Smooth muscle cell (in vitro differentiated cells): ENCODE data around the gene GPT2. TPM values are rescaled to one million over a fixed set of nuclear protein-coding genes. Genes with fewer than 3 reads are reported as not detected.
A peak's percentile ranks its signal among the peaks of the same experiment; 100 is the strongest.

ENCODE experiments used
- DNase-seq: peaks from one replicate; lab custom pipeline; 2025; ENCODE audit not compliant: unreplicated experiment; lab: John Stamatoyannopoulos, UW
- H2AFZ ChIP-seq: fragments of 200-600 bp; sonication (generic); 2 replicates; pipeline ENCODE4 v1.6.0; 2016; ENCODE audit warnings: antibody characterized with exemption, low read depth, mild to moderate bottlenecking
- H3F3A ChIP-seq: fragments of 200-600 bp; sonication (generic); 2 replicates; pipeline ENCODE4 v1.6.0; 2017; ENCODE audit warnings: antibody characterized with exemption, low read depth
- H3K27ac ChIP-seq: fragments of 200-600 bp; sonication (generic); 2 replicates; pipeline ENCODE4 v1.5.1; 2016; ENCODE audit warnings: low read depth, mild to moderate bottlenecking
- H3K27me3 ChIP-seq: fragments of 200-600 bp; sonication (generic); 2 replicates; pipeline ENCODE4 v1.6.1; 2016; ENCODE audit warnings: low read depth, mild to moderate bottlenecking
- H3K36me3 ChIP-seq: fragments of 200-600 bp; sonication (generic); 2 replicates; pipeline ENCODE4 v1.5.1; 2016; ENCODE audit warnings: low read depth
- H3K4me1 ChIP-seq: fragments of 200-600 bp; sonication (generic); 2 replicates; pipeline ENCODE4 v1.5.1; 2016; ENCODE audit warnings: low read depth
- H3K4me2 ChIP-seq: fragments of 200-600 bp; sonication (generic); 2 replicates; pipeline ENCODE4 v1.6.0; 2016; ENCODE audit warnings: mild to moderate bottlenecking
- H3K4me3 ChIP-seq: fragments of 200-600 bp; sonication (generic); 2 replicates; pipeline ENCODE4 v1.5.1; 2016; ENCODE audit warnings: mild to moderate bottlenecking
- H3K79me2 ChIP-seq: fragments of 200-600 bp; sonication (generic); 2 replicates; pipeline ENCODE4 v1.6.0; 2016; ENCODE audit warnings: low read depth, mild to moderate bottlenecking
- H3K9ac ChIP-seq: fragments of 200-600 bp; sonication (generic); 2 replicates; pipeline ENCODE4 v1.6.0; 2016; ENCODE audit warnings: low read depth
- H3K9me3 ChIP-seq: fragments of 200-600 bp; sonication (generic); replicated peaks from 2 replicates; pipeline ENCODE4 v1.5.1; 2016; ENCODE audit warnings: low read depth
- H4K20me1 ChIP-seq: fragments of 200-600 bp; sonication (generic); 2 replicates; pipeline ENCODE4 v1.6.0; 2016; ENCODE audit warnings: low read depth
- CTCF ChIP-seq: fragments of 200-600 bp; sonication (generic); IDR thresholded peaks from 2 replicates; pipeline ENCODE4 v1.5.1; 2017; ENCODE audit warnings: borderline replicate concordance, mild to moderate bottlenecking, antibody characterized with exemption; ENCODE audit not compliant: insufficient read depth, poor library complexity, severe bottlenecking
- WGBS: methylation state at CpG from one replicate; pipeline ENCODE4 v1.1.7; 2016; ENCODE audit warnings: low lambda C conversion rate; 5-methylcytosine and 5-hydroxymethylcytosine counted together
- polyA plus RNA-seq: library from polyadenylated mRNA; unstranded; fragments of >200 nt; fragmentation: Nextera tagmentation; extraction: Ambion mirVana; gene quantifications from 2 replicates; pipeline ENCODE4 v1.2.1, GENCODE V29; 2016
- total RNA-seq: library from RNA; depleted of rRNA; stranded (reverse); fragments of >200 nt; gene quantifications from 2 replicates; pipeline ENCODE4 v1.2.3, GENCODE V29; 2014

GPT2 gene
- total and polyA plus RNA-seq, 2 experiments from 2014 or later, result 21.4 to 29.3 TPM

- H3K79me2 ChIP-seq, result peaks cover 36% of the 10 kb centered on the region
- H3F3A ChIP-seq, result peaks cover 13% of the 10 kb centered on the region
- H3K27me3 ChIP-seq, result no peaks in the 10 kb centered on the region
- H2AFZ ChIP-seq, result peak overlapping the region; percentile 95
- peak overlapping the region; percentile 93 for H3K4me3 ChIP-seq
- no peak for TF ChIP-seq CTCF
- 95% methylated on average over 6 of the region's 6 CpGs for WGBS
- H3K36me3 ChIP-seq, result no peaks in the 10 kb centered on the region
- no peak for DNase-seq
- H3K9me3 ChIP-seq, result no peaks in the 10 kb centered on the region
- peak overlapping the region; percentile 96 for H3K4me2 ChIP-seq
- no peak overlapping the region for H3K9ac ChIP-seq
- peaks cover 21% of the 10 kb centered on the region for H4K20me1 ChIP-seq
- no peak overlapping the region for H3K27ac ChIP-seq
- peaks cover 18% of the 10 kb centered on the region for H3K4me1 ChIP-seq
Measured at GRCh38 chr16:46882940-46883307, 1.2 kb upstream of the GPT2 start.

- TF ChIP-seq CTCF, result no peak
- Histone ChIP-seq H3K36me3 (no peaks in the 10 kb centered on the region), H3K4me3 (peak overlapping the region; percentile 93), H3K27ac (peak overlapping the region; percentile 77), H4K20me1 (peaks cover 25% of the 10 kb centered on the region), H3K4me2 (peak overlapping the region; percentile 96), H3K79me2 (peaks cover 40% of the 10 kb centered on the region), H3K9me3 (no peaks in the 10 kb centered on the region), H3K9ac (peak overlapping the region; percentile 61), H2AFZ (peak overlapping the region; percentile 95), H3K27me3 (no peaks in the 10 kb centered on the region), H3F3A (peaks cover 15% of the 10 kb centered on the region), H3K4me1 (peaks cover 18% of the 10 kb centered on the region)
- no peak for DNase-seq
- 46% methylated on average over 10 of the region's 10 CpGs for WGBS
Measured at GRCh38 chr16:46883353-46883689, 841 bp upstream of the GPT2 start.

GRCh38 chr16:46884513-46885293 is 541 bp downstream of the GPT2 start:
- 2% methylated on average over 71 of the region's 72 CpGs for WGBS
- H3K4me2 ChIP-seq, result peak overlapping the region; percentile 96

More at GRCh38 chr16:46884513-46885293, 541 bp downstream of the GPT2 start:
- Histone ChIP-seq H3K4me1 (peaks cover 18% of the 10 kb centered on the region), H2AFZ (peak overlapping the region; percentile 79), H3F3A (peaks cover 15% of the 10 kb centered on the region), H3K9me3 (no peaks in the 10 kb centered on the region), H3K4me3 (peak overlapping the region; percentile 93), H3K36me3 (no peaks in the 10 kb centered on the region), H3K9ac (peak overlapping the region; percentile 68), H4K20me1 (peaks cover 37% of the 10 kb centered on the region), H3K27me3 (no peaks in the 10 kb centered on the region), H3K27ac (peak overlapping the region; percentile 77), H3K79me2 (peaks cover 53% of the 10 kb centered on the region)
- DNase-seq, result no peak
- TF ChIP-seq CTCF, result no peak
